Measurements from ENCODE around the gene FBXO7. TPM values are rescaled to one million over a fixed set of nuclear protein-coding genes. Genes with fewer than 3 reads are reported as not detected.

FBXO7 gene
- total RNA-seq, 1 donor from 2014 or later = 47.3 TPM

DNA sequence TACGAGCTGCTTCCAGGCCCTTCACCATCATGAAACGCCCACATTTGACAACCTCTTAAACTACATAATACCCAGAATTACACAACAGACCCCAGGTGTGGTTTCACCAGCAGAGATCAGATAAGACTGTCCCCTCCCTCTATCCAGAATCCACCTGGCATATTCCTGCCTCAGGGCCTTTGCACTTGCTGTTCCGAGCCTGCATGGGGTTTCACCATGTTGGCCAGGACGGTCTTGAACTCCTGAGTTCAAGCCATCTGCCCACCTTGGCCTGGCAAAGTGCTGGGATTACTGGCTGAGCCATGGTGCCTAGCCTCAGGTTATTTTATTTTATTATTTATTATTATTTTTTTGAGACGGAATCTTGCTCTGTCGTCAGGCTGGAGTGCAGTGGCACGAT is 73.4 kb downstream of the FBXO7 start:
- FAIRE-seq (no peak), DNase-seq (ENCODE audit: low spot score in 2 of 2) (no peak)

Other genes starting within 250 kb of the FBXO7 start
- not detected for gene SLC5A4, start 219.5 kb upstream of the FBXO7 start, total RNA-seq
- gene RFPL3, start 116.9 kb upstream of the FBXO7 start, total RNA-seq = not detected
- 73.0 TPM for gene RTCB, start 62.6 kb upstream of the FBXO7 start, total RNA-seq
- gene BPIFC, start 10.4 kb upstream of the FBXO7 start, total RNA-seq = not detected

Measured in frontal cortex (tissue), 4 donors.